IPS DF 6.9 (cell line): ENCODE measurements around the gene MYL4.

Experiments used
- DNase-seq: peaks from one replicate; pipeline ENCODE4 v3.0.0-alpha.2; 2013; ENCODE audit warnings: low read depth, low spot score
- H3K27ac ChIP-seq: one replicate; pipeline ENCODE4 v1.5.1; 2013; ENCODE audit warnings: low read length, control low read depth
- H3K27me3 ChIP-seq: 2 replicates; pipeline ENCODE4 v1.6.1; 2013; ENCODE audit warnings: mild to moderate bottlenecking, low read length; ENCODE audit not compliant: control insufficient read depth, insufficient read depth
- H3K36me3 ChIP-seq: 2 replicates; pipeline ENCODE4 v1.6.1; 2013; ENCODE audit warnings: low read length; ENCODE audit not compliant: control insufficient read depth, insufficient read depth
- H3K4me1 ChIP-seq: 2 replicates; pipeline ENCODE4 v1.6.1; 2013; ENCODE audit warnings: low read length; ENCODE audit not compliant: control insufficient read depth, insufficient read depth
- H3K4me3 ChIP-seq: 2 replicates; pipeline ENCODE4 v1.5.1; 2013; ENCODE audit warnings: mild to moderate bottlenecking, low read length
- H3K9me3 ChIP-seq: 2 replicates; pipeline ENCODE4 v1.6.1; 2013; ENCODE audit warnings: low read length, inconsistent platforms; ENCODE audit not compliant: control insufficient read depth, insufficient read depth
- WGBS: extraction: QIAGEN DNeasy Blood & Tissue Kit; methylation state at CpG from one replicate; pipeline ENCODE4 v1.1.7; 2013; ENCODE audit warnings: mixed read lengths, missing lambda C conversion rate; ENCODE audit not compliant: insufficient read length, insufficient coverage; 5-methylcytosine and 5-hydroxymethylcytosine counted together

Gene MYL4

DNA sequence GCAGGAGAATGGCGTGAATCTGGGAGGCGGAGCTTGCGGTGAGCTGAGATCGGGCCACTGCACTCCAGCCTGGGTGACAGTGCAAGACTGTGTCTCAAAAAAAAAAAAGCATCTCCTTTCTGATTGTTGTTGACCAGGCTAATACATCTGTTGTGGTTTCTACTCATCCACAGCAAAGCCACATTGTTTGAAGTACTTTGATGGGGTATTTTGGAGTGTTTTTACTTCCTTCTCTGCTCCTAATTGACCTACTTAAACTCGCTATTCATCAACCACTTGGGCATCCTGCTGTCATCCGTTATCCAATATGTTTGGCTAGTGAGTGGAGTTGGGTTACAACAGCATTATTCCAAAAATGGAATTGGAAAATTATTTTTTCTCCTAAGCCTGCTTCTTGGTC is 16.6 kb upstream of the MYL4 start:
- no peak for DNase-seq
- no peaks in the 10 kb centered on the region for H3K9me3 ChIP-seq
- H3K4me1 ChIP-seq: no peaks in the 10 kb centered on the region
- no peak overlapping the region for H3K27ac ChIP-seq
- no peaks in the 10 kb centered on the region for H3K27me3 ChIP-seq
- no CpG with 5 or more reads among the region's 6 CpGs for WGBS
- no peak overlapping the region for H3K4me3 ChIP-seq
- H3K36me3 ChIP-seq: no peaks in the 10 kb centered on the region

DNA sequence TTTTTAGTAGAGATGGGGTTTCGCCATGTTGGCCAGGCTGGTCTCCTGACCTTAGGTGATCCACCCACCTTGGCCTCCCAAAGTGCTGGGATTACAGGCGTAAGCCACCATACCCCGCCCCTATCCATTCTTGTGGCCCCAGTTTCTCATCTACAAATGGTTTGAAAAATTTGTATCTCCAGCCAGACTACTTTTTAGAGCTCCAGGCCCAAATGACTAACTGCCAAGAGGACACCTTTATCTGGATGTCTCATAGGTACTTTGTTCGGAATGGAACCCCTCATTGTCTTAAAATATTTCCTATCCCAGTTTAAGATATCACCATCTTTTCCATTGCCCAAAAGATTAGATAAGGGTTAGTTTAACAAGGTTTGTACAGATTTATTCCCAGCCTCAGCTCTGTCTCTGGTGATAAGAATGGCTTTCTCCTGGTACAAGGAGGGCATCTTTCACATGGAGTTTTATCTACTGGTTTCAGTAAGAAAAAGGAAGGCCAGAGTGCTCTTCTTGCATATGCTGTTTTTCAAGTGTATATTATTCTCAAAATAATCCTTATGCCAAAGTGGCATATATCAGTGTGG is 15.1 kb upstream of the MYL4 start:
- no peaks in the 10 kb centered on the region for H3K4me1 ChIP-seq
- no peaks in the 10 kb centered on the region for H3K36me3 ChIP-seq
- H3K9me3 ChIP-seq: no peaks in the 10 kb centered on the region
- DNase-seq: no peak
- no peak overlapping the region for H3K4me3 ChIP-seq
- WGBS: no CpG with 5 or more reads among the region's 4 CpGs
- no peaks in the 10 kb centered on the region for H3K27me3 ChIP-seq
- H3K27ac ChIP-seq: no peak overlapping the region

DNA sequence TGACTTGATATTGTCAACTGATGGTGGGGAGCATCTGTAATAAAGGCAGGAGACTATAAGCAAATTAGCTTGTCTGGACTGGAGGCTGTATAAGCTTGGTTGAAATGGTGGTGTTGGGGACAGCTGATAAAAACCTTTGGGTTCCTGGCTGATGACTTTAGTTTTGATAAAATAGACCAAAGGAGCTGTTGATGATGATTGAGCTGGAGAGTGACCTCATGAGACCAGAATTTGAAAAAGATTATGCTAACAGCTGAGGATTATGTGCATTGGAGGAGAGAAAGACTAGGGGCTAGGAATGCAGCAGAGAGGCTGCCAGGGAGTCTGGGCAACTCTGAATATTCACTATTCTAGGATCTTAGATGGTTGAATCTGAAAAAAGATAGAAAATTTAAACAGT is 11.3 kb upstream of the MYL4 start:
- Histone ChIP-seq H3K9me3 (no peaks in the 10 kb centered on the region), H3K4me3 (no peak overlapping the region), H3K4me1 (no peaks in the 10 kb centered on the region), H3K27ac (no peak overlapping the region), H3K27me3 (no peaks in the 10 kb centered on the region), H3K36me3 (no peaks in the 10 kb centered on the region)
- DNase-seq: no peak

DNA sequence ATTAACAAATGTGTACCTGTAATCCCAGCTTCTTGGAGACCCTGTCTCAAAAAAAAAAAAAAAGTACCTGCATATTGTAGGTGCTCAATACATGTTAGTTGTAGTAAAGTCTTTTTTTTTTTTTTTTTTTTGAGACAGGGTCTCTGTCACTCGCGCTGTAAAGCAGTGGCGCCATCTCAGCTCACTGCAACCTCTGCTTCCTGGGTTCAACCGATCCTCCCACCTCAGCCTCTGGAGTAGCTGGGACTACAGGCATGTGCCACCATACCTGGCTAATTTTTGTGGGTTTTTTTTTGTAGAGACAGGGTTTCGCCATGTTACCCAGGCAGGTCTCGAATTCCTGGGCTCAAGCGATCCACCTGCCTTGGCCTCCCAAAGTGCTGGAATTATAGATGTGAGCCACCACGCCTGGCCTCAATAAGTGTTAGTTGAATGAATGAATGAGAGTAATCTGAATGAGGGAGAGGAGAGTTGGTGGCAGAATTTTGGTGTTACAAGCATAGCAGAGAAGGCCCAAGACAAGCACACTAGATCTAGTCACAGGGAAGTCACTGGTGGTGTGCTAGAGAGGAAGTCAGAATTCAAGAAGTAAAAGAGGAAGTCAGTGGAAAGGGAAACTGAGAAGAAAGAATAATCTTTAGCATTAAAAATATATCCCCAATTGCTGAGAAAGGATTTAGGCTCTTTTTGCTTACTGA is 9.4 kb upstream of the MYL4 start:
- no peak for DNase-seq
- WGBS: no CpG with 5 or more reads among the region's 8 CpGs
- Histone ChIP-seq H3K27me3 (no peaks in the 10 kb centered on the region), H3K4me1 (no peaks in the 10 kb centered on the region), H3K9me3 (no peaks in the 10 kb centered on the region), H3K27ac (no peak overlapping the region), H3K36me3 (no peaks in the 10 kb centered on the region), H3K4me3 (no peak overlapping the region)

DNA sequence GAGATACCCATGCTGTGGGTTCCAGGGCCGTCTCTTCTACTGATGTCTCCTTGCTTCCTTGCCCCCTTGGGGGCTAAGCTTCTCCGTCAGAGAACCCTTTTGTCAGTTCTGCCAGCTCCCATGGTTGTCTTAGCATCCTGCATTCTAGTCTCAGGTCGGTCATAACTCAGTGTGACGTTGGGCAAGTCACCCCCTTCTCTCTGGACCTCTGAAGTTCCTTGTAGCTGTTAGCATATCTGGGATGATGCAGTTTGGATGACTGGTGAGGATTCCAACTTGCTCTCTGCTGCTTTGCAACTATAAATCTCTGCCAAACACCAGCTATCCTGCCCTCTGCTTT is 8.9 kb upstream of the MYL4 start:
- Histone ChIP-seq H3K4me3 (no peak overlapping the region), H3K4me1 (no peaks in the 10 kb centered on the region), H3K9me3 (no peaks in the 10 kb centered on the region), H3K27ac (no peak overlapping the region), H3K27me3 (no peaks in the 10 kb centered on the region), H3K36me3 (no peaks in the 10 kb centered on the region)
- no peak for DNase-seq
- WGBS: no CpG with 5 or more reads among the region's 4 CpGs

DNA sequence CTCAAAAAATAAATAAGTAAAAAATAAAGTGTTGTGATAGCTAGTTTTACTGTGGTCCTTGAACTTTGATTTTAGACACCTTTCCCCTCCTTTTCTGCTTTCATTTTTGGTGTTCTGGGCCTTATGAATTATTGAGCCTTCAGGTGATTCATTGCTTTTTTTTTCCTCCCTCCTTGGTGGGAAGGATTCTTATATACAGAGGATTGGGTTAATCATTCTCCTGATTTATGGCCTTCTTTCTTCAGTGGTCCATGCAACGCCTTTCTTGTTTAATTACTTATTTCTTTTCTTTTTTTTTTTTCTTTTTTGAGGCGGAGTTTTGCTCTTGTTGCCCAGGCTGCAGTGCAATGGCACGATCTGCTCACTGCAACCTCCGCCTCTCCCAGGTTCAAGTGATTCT is 8.0 kb upstream of the MYL4 start:
- Histone ChIP-seq H3K4me3 (no peak overlapping the region), H3K4me1 (no peaks in the 10 kb centered on the region), H3K27me3 (no peaks in the 10 kb centered on the region), H3K27ac (no peak overlapping the region), H3K9me3 (no peaks in the 10 kb centered on the region), H3K36me3 (no peaks in the 10 kb centered on the region)
- no CpG with 5 or more reads among the region's 4 CpGs for WGBS
- DNase-seq: no peak

DNA sequence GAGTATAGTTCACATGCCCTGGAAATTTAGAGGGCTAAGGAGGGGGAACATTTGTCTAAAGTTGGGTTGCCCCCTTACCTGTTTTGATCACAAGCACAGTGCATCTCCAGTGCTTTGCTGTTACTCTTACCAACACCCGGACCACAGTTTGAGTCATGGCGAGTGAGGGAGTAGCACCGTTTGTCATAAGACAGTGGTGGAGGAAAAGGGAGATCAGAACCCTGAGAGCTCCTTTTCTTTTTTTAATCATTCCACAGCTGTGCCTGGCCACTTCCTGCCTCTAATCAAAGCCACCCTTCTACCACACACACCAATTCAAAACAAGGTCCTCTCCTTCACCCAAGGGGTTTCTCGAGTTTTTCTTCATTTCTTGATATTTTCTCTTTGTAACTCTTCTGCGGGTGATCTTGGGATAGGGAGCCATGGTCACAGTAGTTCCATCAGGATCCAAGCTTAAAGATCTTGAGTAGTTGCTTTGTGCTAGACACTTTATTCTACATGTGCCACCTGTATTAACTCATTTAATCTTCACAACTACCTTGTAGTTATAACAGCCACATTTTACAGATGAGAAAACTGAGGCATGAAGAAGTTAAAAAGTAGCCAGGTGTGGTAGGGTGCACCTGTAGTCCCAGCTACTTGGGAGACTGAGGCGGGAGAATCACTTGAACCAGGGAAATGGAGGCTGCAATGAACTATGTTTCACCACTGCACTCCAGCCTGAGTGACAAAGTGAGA is 5.0 kb upstream of the MYL4 start:
- H3K27me3 ChIP-seq: no peaks in the 10 kb centered on the region
- DNase-seq: no peak
- H3K4me3 ChIP-seq: no peak overlapping the region
- WGBS: no CpG with 5 or more reads among the region's 6 CpGs
- H3K4me1 ChIP-seq: no peaks in the 10 kb centered on the region
- H3K9me3 ChIP-seq: no peaks in the 10 kb centered on the region
- H3K27ac ChIP-seq: no peak overlapping the region
- H3K36me3 ChIP-seq: no peaks in the 10 kb centered on the region

DNA sequence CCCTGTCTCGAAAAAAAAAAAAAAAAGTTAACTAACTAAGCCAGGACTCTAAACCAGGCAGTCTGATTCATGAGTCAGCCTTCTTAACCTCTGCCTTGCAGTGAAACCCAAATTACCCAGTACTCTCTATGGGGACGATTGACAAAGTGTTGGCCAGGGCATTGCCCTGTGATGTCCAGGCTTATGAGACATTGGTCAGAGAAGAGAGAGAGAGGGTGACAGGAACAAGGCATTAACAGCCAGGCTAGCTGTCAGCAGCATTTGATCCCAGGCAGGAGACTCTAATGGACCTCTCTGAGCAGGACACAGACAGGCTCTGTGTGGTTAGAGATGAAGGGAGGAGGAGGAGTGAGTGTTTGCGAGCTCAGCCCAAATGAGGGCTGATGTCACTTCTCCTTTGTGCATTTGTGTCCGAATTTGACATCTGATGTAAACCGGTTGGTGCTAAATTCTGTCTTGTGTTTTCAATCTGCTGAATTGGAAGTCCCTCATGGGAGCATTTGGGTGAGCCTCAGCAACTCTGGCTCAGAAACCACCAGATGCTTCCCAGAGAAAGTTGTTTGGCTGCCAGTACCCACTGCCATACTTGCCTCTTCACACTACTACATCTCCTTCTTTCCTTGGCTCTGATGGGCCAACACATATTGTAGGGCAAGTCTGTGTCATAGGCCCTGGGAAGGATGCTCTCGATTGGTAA is 4.3 kb upstream of the MYL4 start:
- WGBS: no CpG with 5 or more reads among the region's 6 CpGs
- no peak for DNase-seq
- H3K9me3 ChIP-seq: no peaks in the 10 kb centered on the region
- H3K36me3 ChIP-seq: no peaks in the 10 kb centered on the region
- no peaks in the 10 kb centered on the region for H3K27me3 ChIP-seq
- no peaks in the 10 kb centered on the region for H3K4me1 ChIP-seq
- H3K27ac ChIP-seq: no peak overlapping the region
- H3K4me3 ChIP-seq: no peak overlapping the region

DNA sequence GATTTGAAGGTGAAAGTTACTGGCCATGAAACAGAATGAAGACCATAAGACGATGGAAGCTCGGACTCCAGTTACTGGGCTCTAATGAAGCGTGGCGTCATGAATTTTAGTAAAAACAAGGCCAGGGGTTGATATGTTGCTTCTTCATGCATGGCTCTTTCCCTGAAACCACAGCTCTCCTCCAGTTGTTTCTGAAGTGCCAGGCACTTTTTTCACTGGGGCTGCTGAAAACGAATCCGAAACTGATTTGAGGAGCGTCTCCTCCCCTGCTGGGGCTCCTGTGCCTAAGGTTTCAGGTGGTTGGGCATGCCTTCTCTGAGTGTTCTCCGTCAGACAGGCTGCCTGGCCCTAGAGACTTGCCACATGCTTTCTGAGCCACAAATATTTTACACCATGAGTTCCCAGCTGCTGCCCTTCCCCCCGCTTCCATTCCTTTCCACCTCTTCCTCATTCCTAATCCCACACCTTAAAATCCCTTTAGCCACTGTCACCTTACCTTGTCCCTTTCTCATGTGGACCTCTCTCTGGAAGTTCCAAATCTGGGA is 3.7 kb upstream of the MYL4 start:
- Histone ChIP-seq H3K9me3 (no peaks in the 10 kb centered on the region), H3K36me3 (no peaks in the 10 kb centered on the region), H3K27ac (no peak overlapping the region), H3K4me1 (no peaks in the 10 kb centered on the region), H3K4me3 (no peak overlapping the region), H3K27me3 (no peaks in the 10 kb centered on the region)
- 100% methylated on average over 1 of the region's 9 CpGs for WGBS
- DNase-seq: no peak

DNA sequence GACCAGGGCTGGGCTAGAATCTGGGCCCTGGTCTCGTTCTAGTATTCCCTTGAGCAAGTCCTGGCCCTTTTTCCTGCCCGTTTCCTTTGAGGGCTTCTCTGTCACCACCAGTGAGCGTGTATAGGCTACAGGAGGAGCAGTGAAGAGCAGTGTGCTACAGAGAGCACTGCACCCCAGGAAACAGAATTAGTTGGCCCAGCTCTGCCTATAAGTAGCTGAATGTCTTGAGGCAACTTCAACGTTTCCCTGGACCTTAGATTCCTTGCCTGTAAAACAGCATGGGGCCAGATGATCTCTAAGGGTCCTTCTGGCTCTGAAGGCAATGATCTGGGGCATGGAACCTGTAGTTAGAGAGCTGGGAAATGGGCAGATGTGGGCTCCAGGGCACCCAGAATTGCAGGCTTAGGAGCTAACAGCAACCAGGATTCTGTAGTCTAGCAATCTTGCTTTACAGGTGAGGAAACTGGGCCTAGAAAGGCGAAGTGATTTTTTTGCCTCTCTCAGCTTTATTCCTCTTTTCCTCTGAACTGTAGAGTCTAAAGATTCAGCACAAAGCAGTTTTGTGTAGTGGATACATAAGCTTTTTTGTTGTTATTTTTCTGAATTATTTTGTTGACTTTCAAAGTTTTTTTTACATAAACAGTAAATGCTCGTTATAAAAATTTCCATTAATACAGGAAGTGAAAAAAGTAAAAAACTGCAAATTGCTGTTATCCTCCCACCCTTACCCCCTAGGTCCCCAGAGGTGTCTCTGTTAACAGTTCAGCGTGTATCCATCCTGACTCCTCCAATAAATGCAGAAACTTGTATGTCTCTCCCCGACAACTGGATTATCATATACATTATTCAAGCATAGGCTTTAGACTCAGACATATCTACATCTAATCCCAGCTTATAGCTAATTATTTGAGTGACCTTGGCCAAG is 1.7 kb upstream of the MYL4 start:
- Histone ChIP-seq H3K4me1 (no peaks in the 10 kb centered on the region), H3K27ac (no peak overlapping the region)
- no CpG with 5 or more reads among the region's 8 CpGs for WGBS

More for the DNA sequence above, 1.7 kb upstream of the MYL4 start:
- H3K9me3 ChIP-seq: no peaks in the 10 kb centered on the region
- no peak for DNase-seq
- no peaks in the 10 kb centered on the region for H3K27me3 ChIP-seq
- no peaks in the 10 kb centered on the region for H3K36me3 ChIP-seq
- no peak overlapping the region for H3K4me3 ChIP-seq
